Erythroblast (primary cell): ENCODE results near the gene ZMYM4.
"Not testable (repeated sequence)": the region's sequence is repeated elsewhere in the genome, so short reads cannot be mapped to it uniquely, and the experiment has no call there.

Experiments used
- DNase-seq, 2 experiments: peaks; one replicate each; lab custom pipeline; 2025; lab: John Stamatoyannopoulos, UW
- GATA1 ChIP-seq: IDR thresholded peaks from 2 replicates; pipeline ENCODE4 v1.6.1; 2011; ENCODE audit warnings: low read depth, mild to moderate bottlenecking, control low read depth, low read length, moderate library complexity
- POLR2A ChIP-seq: IDR thresholded peaks from 2 replicates; pipeline ENCODE4 v1.6.1; 2011; ENCODE audit warnings: mild to moderate bottlenecking, low read length

Gene ZMYM4

DNA sequence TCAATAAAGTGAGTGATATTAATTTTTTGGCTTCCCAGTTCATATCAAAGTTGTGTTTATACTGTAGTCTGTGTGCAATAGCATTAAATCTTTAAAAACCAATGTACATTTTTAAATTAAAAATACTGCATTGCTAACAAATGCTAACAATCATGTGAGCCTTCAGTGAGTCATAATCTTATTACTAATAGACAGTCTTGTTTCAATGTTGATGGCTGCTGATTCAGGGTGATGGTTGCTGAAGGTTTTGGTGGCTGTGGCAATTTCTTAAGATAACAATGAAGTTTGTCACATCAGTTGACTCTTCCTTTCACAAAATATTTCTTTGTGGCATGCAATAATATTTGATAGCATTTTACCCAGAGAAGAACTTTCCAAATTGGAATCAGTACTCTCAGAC lies 109.0 kb downstream of the ZMYM4 start:
- no peak for TF ChIP-seq GATA1
- no peak for TF ChIP-seq POLR2A
- no peak for DNase-seq

GRCh38 chr1:35379317-35380000 lies 111.0 kb downstream of the ZMYM4 start:
- TF ChIP-seq POLR2A (no peak), GATA1 (no peak)
- DNase-seq: no peak

GRCh38 chr1:35380111-35380510 lies 111.6 kb downstream of the ZMYM4 start:
- not testable (repeated sequence) for DNase-seq

- DNase-seq: no peak
- TF ChIP-seq GATA1 (no peak), POLR2A (no peak)
These were observed 113.6 kb downstream of the ZMYM4 start for GRCh38 chr1:35382107-35382506.

DNA sequence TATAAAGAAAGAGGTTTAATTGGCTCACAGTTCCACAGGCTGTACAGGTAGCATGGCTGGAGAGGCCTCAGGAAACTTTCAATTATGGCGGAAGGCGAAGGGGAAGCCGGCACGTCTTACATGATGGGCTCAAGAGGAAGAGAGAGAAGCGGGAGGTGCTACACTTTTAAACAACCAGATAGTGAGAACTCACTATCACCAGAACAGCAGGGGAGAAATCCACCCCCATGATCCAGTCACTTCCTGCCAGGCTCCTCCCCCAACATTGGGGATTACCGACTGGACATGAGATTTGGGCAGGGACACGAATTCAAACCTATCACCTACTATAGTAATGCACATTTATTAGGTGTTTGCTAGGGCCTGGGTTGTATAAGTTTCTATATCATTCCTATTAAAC lies 117.8 kb downstream of the ZMYM4 start:
- TF ChIP-seq POLR2A (no peak), GATA1 (no peak)
- DNase-seq: no peak

- DNase-seq: no peak
- no peak for TF ChIP-seq GATA1
- no peak for TF ChIP-seq POLR2A
These were observed 118.5 kb downstream of the ZMYM4 start for GRCh38 chr1:35386959-35387358.

GRCh38 chr1:35390600-35391494 lies 122.3 kb downstream of the ZMYM4 start:
- DNase-seq: peak in 1 of 2 experiments; percentile 5
- no peak for TF ChIP-seq GATA1
- TF ChIP-seq POLR2A: no peak

DNA sequence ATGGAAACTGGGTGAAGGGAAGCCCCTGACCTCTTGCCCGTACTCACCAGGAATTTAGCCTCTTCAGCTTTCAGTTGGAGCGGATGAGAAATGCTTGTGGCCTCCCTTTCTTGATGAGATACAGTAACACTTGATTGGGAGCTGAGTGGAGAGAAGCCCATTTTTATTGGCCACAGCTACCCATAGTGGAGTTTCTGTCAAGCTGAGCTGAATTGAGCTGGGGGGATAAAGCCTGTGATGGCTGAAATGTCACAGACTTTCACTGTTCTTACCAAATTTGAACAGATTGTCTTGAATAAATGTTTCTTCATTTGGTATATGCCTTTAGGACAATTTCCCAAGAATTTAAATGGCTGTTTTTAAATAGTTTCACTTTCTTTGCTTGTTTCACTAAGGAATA lies 125.9 kb downstream of the ZMYM4 start:
- TF ChIP-seq GATA1 (no peak), POLR2A (no peak)
- no peak for DNase-seq

- no peak for TF ChIP-seq POLR2A
- TF ChIP-seq GATA1: no peak
- DNase-seq: no peak
These were observed 130.2 kb downstream of the ZMYM4 start for GRCh38 chr1:35398739-35399138.

DNA sequence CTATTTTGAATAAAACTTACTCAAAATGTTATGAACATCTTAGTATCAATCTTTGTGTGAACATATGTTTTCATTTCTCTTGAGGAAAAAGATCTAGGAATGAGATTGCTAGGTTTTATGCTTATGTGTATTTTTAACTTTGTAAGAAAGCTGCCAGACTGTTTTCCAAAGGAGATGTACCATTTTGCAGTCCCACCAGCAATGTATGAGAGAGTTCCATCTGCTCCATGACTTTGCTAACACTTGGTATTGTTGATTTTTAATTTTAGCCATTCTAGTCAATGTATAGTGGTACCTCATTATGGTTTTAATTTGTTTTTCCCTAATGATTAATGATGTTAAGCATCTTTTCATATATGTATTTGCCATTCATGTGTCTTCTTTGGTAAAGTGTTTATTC lies 132.5 kb downstream of the ZMYM4 start:
- no peak for TF ChIP-seq POLR2A
- no peak for TF ChIP-seq GATA1
- no peak for DNase-seq

DNA sequence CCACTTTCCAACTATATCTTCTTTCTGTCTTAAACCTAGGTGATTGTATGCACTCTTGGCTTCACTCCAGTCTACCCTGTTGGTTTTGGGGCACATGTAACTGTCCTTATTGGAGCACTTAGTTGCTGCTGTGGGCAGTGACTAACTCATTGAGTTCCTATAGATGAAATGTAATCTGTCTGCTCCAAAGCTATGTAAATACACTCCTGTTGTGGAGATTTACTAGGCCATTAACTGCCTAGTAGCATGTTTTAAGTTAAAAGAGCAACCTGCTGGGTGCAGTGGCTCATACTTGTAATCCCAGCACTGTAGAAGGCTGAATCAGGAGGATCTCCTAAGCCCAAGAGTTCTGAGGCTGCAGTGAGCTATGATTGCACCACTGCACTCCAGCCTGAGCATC lies 137.6 kb downstream of the ZMYM4 start:
- TF ChIP-seq POLR2A (no peak), GATA1 (no peak)
- DNase-seq: no peak

GRCh38 chr1:35407743-35408142 lies 139.2 kb downstream of the ZMYM4 start:
- DNase-seq: no peak
- TF ChIP-seq GATA1 (no peak), POLR2A (no peak)

GRCh38 chr1:35408925-35409324 lies 140.4 kb downstream of the ZMYM4 start:
- TF ChIP-seq POLR2A (no peak), GATA1 (no peak)
- DNase-seq: no peak

- TF ChIP-seq GATA1 (no peak), POLR2A (no peak)
- peak in 1 of 2 experiments; percentile 27 for DNase-seq
These were observed 157.6 kb downstream of the ZMYM4 start for GRCh38 chr1:35426097-35426586.
